ENCODE measurements around the gene STK32B.

STK32B gene

DNA sequence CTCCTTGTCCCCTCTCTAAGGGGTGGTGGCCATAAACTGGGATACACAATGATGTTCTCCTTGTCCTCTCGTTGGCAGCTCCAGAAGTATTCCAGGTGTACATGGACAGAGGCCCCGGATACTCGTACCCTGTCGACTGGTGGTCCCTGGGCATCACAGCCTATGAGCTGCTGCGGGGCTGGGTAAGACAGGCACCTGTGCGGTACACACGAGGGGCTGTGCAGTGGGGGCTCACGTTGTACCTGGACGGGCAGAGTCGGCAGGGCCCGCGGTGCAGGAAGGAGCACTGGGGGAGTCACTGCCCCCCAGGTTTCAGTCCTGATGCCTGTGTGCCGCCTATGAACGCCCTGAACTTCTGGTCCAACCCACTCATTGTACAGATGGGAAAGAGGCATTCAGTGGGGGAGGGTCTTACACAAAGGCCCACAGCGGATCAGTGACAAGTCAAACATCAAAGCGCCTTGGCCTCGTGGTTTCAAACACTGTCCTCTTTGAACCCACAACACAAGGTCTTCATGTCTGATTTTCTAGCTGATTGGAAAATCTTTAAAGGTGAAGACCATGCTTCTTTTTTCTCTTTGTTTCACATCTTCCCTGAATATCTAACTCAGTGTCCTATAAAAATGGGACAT is 395.4 kb downstream of the STK32B start:
- Mint-ChIP-seq H3K4me3 (no peak overlapping the region), H3K27ac (no peak overlapping the region), H3K9me3 (peaks cover 0 to 7% of the 10 kb centered on the region in 2 donors), H3K36me3 (ENCODE audit: insufficient read depth) (no peaks in the 10 kb centered on the region), H3K4me1 (ENCODE audit: low read depth in 2 of 2) (no peaks in the 10 kb centered on the region), H3K27me3 (peaks cover 0 to 3% of the 10 kb centered on the region in 2 donors)
- DNase-seq (no peak), ATAC-seq (replicated peaks) (no peak)

DNA sequence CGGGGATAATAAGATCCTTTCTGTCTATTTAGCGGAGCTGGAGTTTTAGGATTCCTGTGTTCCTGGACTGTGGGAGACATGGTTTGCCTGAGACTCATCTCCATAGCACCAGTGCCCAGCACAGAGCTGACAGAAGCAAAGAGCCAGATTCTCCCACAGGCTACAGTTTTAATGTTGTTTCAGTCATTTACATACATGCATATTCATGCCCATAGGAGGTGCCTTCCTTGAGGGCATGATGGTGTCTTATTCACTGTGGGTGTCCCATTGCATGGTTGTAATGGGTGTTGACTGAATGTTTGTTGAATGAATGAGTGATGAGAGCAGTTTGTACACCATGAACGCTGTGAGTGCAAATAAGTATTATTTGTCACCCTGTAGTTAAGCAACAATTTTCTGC is 396.5 kb downstream of the STK32B start:
- Mint-ChIP-seq H3K4me3 (no peak overlapping the region), H3K27ac (no peak overlapping the region), H3K27me3 (peaks cover 0 to 10% of the 10 kb centered on the region in 2 donors), H3K9me3 (peaks cover 0 to 7% of the 10 kb centered on the region in 2 donors), H3K4me1 (ENCODE audit: low read depth in 2 of 2) (no peaks in the 10 kb centered on the region), H3K36me3 (ENCODE audit: insufficient read depth) (no peaks in the 10 kb centered on the region)
- DNase-seq (no peak), ATAC-seq (replicated peaks) (no peak)

DNA sequence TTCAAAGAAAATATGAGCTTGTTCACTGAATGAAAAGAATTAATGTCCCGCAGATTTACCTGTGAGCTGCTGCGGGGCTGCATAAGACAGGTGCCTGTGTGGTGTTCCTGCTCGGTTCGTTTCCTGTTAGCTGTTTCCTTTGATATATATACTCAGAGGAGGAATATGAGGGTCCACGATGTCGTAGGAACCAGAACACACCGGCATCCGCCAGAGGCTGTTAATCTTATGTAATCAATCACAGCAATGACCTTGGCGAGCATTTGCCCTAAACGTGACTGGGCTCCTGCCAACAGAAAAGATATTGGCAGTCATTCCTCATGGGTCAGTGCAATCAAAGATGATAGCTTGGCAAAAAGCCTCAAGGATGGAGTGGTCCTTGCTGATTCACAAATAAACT is 396.9 kb downstream of the STK32B start:
- no peak for ATAC-seq (replicated peaks)
- DNase-seq, result no peak
- Mint-ChIP-seq H3K4me3 (no peak overlapping the region), H3K36me3 (ENCODE audit: insufficient read depth) (no peaks in the 10 kb centered on the region), H3K27me3 (peaks cover 0 to 10% of the 10 kb centered on the region in 2 donors), H3K4me1 (ENCODE audit: low read depth in 2 of 2) (no peaks in the 10 kb centered on the region), H3K27ac (no peak overlapping the region), H3K9me3 (peaks cover 0 to 7% of the 10 kb centered on the region in 2 donors)

DNA sequence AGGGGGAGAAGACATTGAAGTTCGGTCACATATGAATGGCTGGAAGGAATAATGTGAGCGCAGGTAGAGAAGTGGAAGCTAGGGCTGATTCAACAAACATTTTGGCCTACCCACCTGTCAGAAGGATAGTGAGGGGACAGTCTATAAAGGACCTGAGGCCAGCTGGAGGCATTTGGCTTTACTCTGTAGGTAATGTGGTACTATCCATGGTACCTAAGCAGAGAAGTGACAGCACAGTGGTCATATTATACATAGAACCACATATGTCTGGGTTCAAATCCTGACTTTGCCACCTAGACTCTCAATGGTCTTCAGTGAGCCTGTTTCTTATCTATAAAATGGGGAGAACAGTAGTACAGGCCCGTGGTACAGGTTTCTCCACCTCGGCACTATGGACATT is 400.0 kb downstream of the STK32B start:
- H3K36me3 Mint-ChIP-seq (ENCODE audit: insufficient read depth), result no peaks in the 10 kb centered on the region
- no peak overlapping the region for H3K27ac Mint-ChIP-seq
- H3K9me3 Mint-ChIP-seq, result peaks cover 0 to 7% of the 10 kb centered on the region in 2 donors
- peaks cover 0 to 10% of the 10 kb centered on the region in 2 donors for H3K27me3 Mint-ChIP-seq
- no peak for ATAC-seq (replicated peaks)
- no peaks in the 10 kb centered on the region for H3K4me1 Mint-ChIP-seq (ENCODE audit: low read depth in 2 of 2)
- no peak overlapping the region for H3K4me3 Mint-ChIP-seq
- DNase-seq, result no peak

DNA sequence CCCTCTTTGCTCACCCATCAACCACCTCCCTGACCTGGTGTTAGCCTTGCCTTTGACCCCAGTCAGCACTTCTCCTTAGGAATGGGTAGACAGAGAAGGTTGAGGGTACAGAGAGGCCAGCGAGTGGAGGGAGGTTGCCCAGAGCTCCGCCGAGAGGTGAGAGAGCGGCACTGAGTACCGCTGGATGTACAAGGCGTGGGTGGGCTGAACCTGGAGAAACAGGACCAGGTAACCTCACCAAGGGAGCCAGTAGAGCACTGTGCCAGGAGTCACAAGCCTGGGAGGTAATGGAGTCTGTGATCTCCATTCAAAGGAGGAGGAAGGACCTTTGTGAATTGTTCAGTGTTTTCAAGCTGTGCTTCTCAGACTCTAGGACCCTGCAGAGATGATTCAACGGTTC is 400.9 kb downstream of the STK32B start:
- DNase-seq (no peak), ATAC-seq (replicated peaks) (no peak)
- H3K9me3 Mint-ChIP-seq, result peaks cover 0 to 7% of the 10 kb centered on the region in 2 donors
- peaks cover 0 to 10% of the 10 kb centered on the region in 2 donors for H3K27me3 Mint-ChIP-seq
- no peaks in the 10 kb centered on the region for H3K4me1 Mint-ChIP-seq (ENCODE audit: low read depth in 2 of 2)
- H3K27ac Mint-ChIP-seq, result no peak overlapping the region
- no peaks in the 10 kb centered on the region for H3K36me3 Mint-ChIP-seq (ENCODE audit: insufficient read depth)
- H3K4me3 Mint-ChIP-seq, result no peak overlapping the region

DNA sequence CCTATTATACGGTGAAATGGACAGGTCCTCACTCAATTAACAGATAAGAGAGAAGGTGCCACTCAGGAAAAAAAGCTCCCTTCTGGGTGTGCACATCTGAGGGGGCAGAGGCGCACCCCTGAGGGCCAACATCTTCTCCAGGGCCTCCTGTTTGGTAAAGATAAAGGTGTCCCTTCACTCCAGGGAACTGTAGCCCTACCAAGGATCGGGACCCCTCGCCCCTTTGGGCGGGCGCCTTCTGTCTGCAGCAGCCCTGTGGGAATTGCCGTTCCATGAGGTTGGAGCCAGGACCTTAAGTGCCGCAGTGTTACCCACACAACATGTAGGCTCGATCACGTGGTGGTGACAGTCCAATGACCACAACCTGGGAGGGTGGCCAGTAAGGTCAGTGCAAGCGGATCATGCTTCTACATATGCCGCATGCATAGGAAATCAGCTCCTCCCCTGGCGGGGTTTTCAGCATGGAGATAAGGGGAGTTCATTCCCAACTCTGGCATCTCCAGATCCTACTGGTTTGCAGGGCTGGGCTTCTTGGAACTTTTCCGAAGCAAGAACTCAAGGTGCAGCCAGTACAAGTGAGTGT is 403.8 kb downstream of the STK32B start:
- no peaks in the 10 kb centered on the region for H3K36me3 Mint-ChIP-seq (ENCODE audit: insufficient read depth)
- H3K27ac Mint-ChIP-seq, result no peak overlapping the region
- DNase-seq, result no peak
- peaks cover 0 to 7% of the 10 kb centered on the region in 2 donors for H3K9me3 Mint-ChIP-seq
- peaks cover 0 to 10% of the 10 kb centered on the region in 2 donors for H3K27me3 Mint-ChIP-seq
- no peak for ATAC-seq (replicated peaks)
- no peak overlapping the region for H3K4me3 Mint-ChIP-seq
- H3K4me1 Mint-ChIP-seq (ENCODE audit: low read depth in 2 of 2), result no peaks in the 10 kb centered on the region

DNA sequence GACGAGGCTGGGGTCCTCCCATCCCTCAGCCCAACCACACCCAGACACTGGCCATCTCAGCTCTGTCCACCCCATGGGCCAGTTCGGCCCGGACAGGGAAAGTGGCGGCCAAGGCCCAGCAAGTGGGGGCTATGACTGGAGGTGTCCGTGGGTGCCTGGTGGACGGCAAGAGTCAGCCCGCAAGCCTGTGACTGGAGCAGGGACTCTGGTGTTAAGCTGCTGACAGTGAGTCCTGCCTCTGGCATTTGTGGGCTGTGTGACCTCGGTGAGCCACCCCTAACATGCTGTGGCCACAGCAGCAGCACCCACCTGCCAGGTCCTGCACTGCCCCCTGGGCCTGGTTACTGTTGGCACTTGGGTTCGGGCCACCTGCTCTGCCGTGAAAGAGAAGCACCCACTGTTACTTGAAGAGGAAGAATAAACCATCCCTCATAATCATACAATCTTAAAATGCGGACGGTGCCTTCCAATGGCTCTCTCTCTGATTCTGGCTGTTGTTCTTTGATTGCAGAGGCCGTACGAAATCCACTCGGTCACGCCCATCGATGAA is 405.1 kb downstream of the STK32B start:
- DNase-seq (no peak), ATAC-seq (replicated peaks) (no peak)
- no peaks in the 10 kb centered on the region for H3K9me3 Mint-ChIP-seq
- no peak overlapping the region for H3K27ac Mint-ChIP-seq
- peaks cover 0 to 11% of the 10 kb centered on the region in 2 donors for H3K27me3 Mint-ChIP-seq
- H3K4me1 Mint-ChIP-seq (ENCODE audit: low read depth in 2 of 2), result no peaks in the 10 kb centered on the region
- peaks cover 4% of the 10 kb centered on the region for H3K36me3 Mint-ChIP-seq (ENCODE audit: insufficient read depth)
- H3K4me3 Mint-ChIP-seq, result no peak overlapping the region

DNA sequence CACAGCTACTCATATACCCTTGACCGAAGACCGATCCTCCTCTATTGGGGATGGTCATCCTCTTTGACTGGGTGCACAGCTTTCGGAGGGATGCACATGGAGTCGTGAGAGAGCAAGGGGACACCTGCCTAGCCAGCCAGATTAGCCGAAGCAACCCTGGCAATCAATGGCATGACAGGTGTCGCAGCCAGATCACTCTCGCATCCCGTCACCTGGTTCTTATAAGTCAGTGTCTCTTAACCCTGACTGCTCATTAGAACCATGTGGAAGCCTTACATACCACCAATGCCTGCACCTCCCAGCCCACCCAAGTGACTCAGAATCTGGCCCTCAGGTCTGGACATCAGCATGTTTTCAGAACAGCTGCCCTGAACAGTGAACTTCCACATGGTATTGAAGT is 407.4 kb downstream of the STK32B start:
- peaks cover 0 to 6% of the 10 kb centered on the region in 2 donors for H3K27me3 Mint-ChIP-seq
- DNase-seq, result no peak
- no peak overlapping the region for H3K27ac Mint-ChIP-seq
- ATAC-seq (replicated peaks), result no peak
- H3K9me3 Mint-ChIP-seq, result no peaks in the 10 kb centered on the region
- H3K4me1 Mint-ChIP-seq (ENCODE audit: low read depth in 2 of 2), result no peaks in the 10 kb centered on the region
- H3K4me3 Mint-ChIP-seq, result no peak overlapping the region
- H3K36me3 Mint-ChIP-seq (ENCODE audit: insufficient read depth), result peaks cover 4% of the 10 kb centered on the region

DNA sequence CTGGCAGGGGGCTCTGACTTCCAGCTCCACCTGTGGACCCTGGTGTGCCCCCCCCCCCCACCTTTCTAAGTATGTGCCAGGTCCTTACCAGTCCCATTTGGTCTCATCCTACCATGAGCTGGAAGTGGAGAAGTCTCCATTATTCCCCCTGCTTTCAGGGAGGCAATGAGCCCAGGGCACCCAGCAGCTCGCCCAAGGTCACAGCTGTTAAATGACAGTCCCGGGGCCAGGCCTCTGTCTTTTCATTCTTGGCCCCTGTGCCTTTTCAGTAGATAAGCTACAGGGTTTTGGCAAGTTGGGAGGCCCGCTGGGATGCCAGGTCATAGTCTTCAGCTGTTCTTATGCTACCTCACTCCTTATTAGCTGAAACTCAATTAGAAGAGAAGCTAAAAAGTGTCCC is 408.0 kb downstream of the STK32B start:
- no peaks in the 10 kb centered on the region for H3K9me3 Mint-ChIP-seq
- H3K4me3 Mint-ChIP-seq, result no peak overlapping the region
- H3K27ac Mint-ChIP-seq, result no peak overlapping the region
- H3K36me3 Mint-ChIP-seq (ENCODE audit: insufficient read depth), result peaks cover 4% of the 10 kb centered on the region
- no peaks in the 10 kb centered on the region for H3K4me1 Mint-ChIP-seq (ENCODE audit: low read depth in 2 of 2)
- peaks cover 0 to 6% of the 10 kb centered on the region in 2 donors for H3K27me3 Mint-ChIP-seq
- DNase-seq (no peak), ATAC-seq (replicated peaks) (no peak)

DNA sequence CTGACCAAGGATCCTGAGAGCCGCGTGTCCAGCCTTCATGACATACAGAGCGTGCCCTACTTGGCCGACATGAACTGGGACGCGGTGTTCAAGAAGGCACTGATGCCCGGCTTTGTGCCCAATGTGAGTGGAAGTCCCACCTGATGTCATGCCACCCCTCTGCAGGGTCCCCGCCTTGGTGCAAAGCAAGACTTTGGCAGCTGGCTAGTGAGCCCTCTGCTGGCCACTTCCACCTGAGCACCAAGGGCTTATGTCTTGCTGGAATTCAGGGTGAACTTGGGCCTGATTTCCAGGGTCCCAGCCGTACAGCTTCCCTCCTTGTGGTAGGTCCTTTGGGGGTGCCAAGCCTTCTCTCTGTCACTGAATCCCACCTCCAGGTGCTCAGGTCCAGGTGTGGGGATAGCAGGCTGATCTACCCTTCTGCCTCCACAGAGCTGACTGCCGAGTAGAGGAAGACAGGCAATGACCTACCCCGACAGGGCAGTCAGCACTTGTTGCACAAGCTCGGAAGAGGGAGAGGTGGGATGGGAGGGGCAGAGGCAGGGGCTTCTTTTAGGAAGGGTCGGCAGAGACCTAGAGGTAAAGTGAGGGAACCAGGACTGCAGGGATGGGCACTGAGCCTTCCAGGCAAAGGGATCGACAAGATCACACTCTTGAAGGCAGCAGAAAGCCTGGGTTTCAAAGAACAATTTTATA is 409.0 kb downstream of the STK32B start:
- ATAC-seq (replicated peaks) (no peak), DNase-seq (no peak)
- Mint-ChIP-seq H3K27ac (no peak overlapping the region), H3K4me1 (ENCODE audit: low read depth in 2 of 2) (no peaks in the 10 kb centered on the region), H3K36me3 (ENCODE audit: insufficient read depth) (peaks cover 4% of the 10 kb centered on the region), H3K4me3 (no peak overlapping the region), H3K27me3 (peaks cover 0 to 6% of the 10 kb centered on the region in 2 donors), H3K9me3 (no peaks in the 10 kb centered on the region)

DNA sequence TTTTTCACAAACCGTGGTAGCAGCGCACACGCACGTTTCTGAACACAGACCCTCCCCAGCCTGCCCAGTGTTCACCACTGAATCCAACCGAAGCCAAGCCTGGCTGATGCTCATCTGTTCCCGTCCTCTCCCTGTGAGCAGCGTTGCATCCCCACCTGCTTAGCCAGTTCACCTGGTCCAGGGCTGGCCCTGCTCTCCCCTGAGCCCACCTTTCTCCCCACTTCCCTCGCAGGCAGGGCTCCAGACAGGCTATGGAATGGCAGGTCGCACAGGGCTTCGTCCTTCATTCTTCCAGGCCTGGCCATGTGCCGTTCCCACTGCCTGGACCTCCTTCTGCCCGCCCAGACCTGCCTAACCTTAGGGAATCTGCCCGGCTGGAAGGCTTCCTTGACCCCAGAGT is 410.2 kb downstream of the STK32B start:
- ATAC-seq (replicated peaks) (no peak), DNase-seq (no peak)
- Mint-ChIP-seq H3K27me3 (peaks cover 0 to 6% of the 10 kb centered on the region in 2 donors), H3K9me3 (no peaks in the 10 kb centered on the region), H3K4me3 (no peak overlapping the region), H3K4me1 (ENCODE audit: low read depth in 2 of 2) (no peaks in the 10 kb centered on the region), H3K27ac (no peak overlapping the region), H3K36me3 (ENCODE audit: insufficient read depth) (peaks cover 4% of the 10 kb centered on the region)

DNA sequence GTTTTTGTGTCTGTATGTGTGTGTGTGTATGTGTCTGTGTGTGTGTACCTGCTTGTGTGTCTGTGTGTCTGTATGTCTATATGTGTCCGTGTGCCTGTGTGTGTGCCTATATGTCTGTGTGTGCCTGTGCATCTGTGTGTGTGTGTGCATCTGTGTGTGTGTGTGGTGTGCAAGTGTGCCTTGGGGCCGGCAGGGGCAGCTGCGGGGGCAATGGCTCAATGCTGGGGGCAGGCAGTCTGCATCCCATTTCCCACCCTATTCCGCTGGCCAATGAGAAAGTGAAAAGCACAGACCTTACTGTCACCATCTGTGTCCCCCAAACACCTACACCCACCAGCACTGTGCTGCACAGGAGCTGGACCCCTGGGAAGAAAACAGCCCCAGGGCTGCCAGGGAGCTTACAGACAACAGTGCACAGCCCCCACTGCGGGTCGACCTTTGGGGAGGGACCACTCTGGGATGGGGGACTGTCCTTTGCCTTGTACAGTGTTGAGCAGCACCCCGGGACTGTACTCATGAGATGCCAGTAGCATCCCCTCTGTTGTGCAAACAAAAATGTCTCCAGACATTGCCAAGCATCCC is 411.1 kb downstream of the STK32B start:
- Mint-ChIP-seq H3K9me3 (no peaks in the 10 kb centered on the region), H3K27ac (no peak overlapping the region), H3K4me1 (ENCODE audit: low read depth in 2 of 2) (no peaks in the 10 kb centered on the region), H3K27me3 (peaks cover 0 to 6% of the 10 kb centered on the region in 2 donors), H3K4me3 (no peak overlapping the region), H3K36me3 (ENCODE audit: insufficient read depth) (peaks cover 4% of the 10 kb centered on the region)
- ATAC-seq (replicated peaks), result no peak
- no peak for DNase-seq

DNA sequence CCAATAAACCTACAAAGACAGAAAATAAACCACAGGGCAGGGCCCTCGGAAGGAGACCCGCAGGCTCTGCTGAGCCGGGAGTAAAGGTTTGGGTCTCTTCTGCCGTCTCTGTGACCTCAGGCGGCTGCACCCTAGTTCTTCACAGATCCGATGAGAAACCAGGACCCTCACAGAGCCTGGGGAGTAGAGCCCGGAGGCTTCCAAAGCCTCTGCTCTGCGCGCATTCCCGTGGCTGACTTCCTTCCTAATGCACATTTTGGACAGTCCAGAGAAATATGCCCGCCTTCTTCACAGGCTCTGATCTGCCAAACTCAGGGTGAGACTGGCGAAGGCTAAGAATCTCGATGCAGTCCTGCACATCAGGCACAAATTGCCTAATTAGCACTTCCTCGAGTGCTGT is 411.6 kb downstream of the STK32B start:
- no peak overlapping the region for H3K4me3 Mint-ChIP-seq
- H3K36me3 Mint-ChIP-seq (ENCODE audit: insufficient read depth), result peaks cover 4% of the 10 kb centered on the region
- H3K9me3 Mint-ChIP-seq, result no peaks in the 10 kb centered on the region
- no peaks in the 10 kb centered on the region for H3K4me1 Mint-ChIP-seq (ENCODE audit: low read depth in 2 of 2)
- H3K27ac Mint-ChIP-seq, result no peak overlapping the region
- peaks cover 0 to 6% of the 10 kb centered on the region in 2 donors for H3K27me3 Mint-ChIP-seq
- no peak for DNase-seq
- no peak for ATAC-seq (replicated peaks)
